ENCODE results near the gene MKNK2.

GRCh38 chr19:2089001-2089711, 38.1 kb upstream of the MKNK2 start:
- TF ChIP-seq, protein P1, sequence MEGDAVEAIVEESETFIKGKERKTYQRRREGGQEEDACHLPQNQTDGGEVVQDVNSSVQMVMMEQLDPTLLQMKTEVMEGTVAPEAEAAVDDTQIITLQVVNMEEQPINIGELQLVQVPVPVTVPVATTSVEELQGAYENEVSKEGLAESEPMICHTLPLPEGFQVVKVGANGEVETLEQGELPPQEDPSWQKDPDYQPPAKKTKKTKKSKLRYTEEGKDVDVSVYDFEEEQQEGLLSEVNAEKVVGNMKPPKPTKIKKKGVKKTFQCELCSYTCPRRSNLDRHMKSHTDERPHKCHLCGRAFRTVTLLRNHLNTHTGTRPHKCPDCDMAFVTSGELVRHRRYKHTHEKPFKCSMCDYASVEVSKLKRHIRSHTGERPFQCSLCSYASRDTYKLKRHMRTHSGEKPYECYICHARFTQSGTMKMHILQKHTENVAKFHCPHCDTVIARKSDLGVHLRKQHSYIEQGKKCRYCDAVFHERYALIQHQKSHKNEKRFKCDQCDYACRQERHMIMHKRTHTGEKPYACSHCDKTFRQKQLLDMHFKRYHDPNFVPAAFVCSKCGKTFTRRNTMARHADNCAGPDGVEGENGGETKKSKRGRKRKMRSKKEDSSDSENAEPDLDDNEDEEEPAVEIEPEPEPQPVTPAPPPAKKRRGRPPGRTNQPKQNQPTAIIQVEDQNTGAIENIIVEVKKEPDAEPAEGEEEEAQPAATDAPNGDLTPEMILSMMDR (conservative IDR thresholded peaks at IDR 0.05), result no peak
- TF ChIP-seq ZFX (IDR thresholded peaks at IDR 0.05), result no peak
